IMR-90 (cell line): ENCODE measurements around the gene HCN4. TPM values are rescaled to one million over a fixed set of nuclear protein-coding genes. Genes with fewer than 3 reads are reported as not detected.
A peak's percentile ranks its signal among the peaks of the same experiment; 100 is the strongest.

Experiments used
- ATAC-seq: fragments of 200-7000 bp; cut with Tn5 transposase; 2 replicates; pipeline ENCODE4 v1.9.1; 2020; ENCODE audit warnings: low read depth, mild to moderate bottlenecking, moderate library complexity
- BruUV-seq: library from RNA; stranded (reverse); fragments of 400-500 nt; replicated peaks from 2 replicates; lab custom pipeline; 2021; lab: Mats Ljungman, UMichigan
- CTCF ChIA-PET: fragments of 300-600 bp; formaldehyde crosslinking; extraction: SDS; loops from one replicate; lab custom pipeline; 2021; ENCODE audit warnings: antibody characterized with exemption; lab: Yijun Ruan, JAX
- POLR2A ChIA-PET: fragments of 300-600 bp; sonication (Branson Sonifier 250); formaldehyde crosslinking; loops from one replicate; lab custom pipeline; 2022; ENCODE audit warnings: antibody characterized with exemption; ENCODE audit not compliant: unreplicated experiment; lab: Charles Lee
- DNase-seq: peaks from one replicate; pipeline ENCODE4 v3.0.0; 2013
- H2AFZ ChIP-seq: replicated peaks from 2 replicates; pipeline ENCODE3; 2013; ENCODE audit warnings: low read length, mild to moderate bottlenecking; ENCODE audit not compliant: poor library complexity
- H2AK5ac ChIP-seq: 2 replicates; pipeline ENCODE4 v1.6.1; 2013; ENCODE audit warnings: low read depth, low read length, inconsistent platforms
- H2AK9ac ChIP-seq: replicated peaks from 2 replicates; pipeline ENCODE3; 2013; ENCODE audit warnings: mild to moderate bottlenecking, low read depth, low read length, moderate library complexity; ENCODE audit not compliant: poor library complexity
- H2BK120ac ChIP-seq: 2 replicates; pipeline ENCODE4 v1.6.1; 2013; ENCODE audit warnings: low read depth, low read length, inconsistent platforms
- H2BK15ac ChIP-seq: 3 replicates; pipeline ENCODE4 v1.6.1; 2013; ENCODE audit warnings: low read depth, low read length, inconsistent platforms
- H2BK20ac ChIP-seq: 2 replicates; pipeline ENCODE4 v1.6.1; 2013; ENCODE audit warnings: low read depth, mild to moderate bottlenecking, inconsistent platforms, low read length, moderate library complexity
- H2BK5ac ChIP-seq: 2 replicates; pipeline ENCODE4 v1.6.1; 2013; ENCODE audit warnings: mild to moderate bottlenecking, low read depth, low read length, inconsistent platforms; ENCODE audit not compliant: poor library complexity, severe bottlenecking
- H3K14ac ChIP-seq: replicated peaks from 2 replicates; pipeline ENCODE4 v1.6.1; 2013; ENCODE audit warnings: low read depth, low read length, inconsistent platforms
- H3K18ac ChIP-seq: 2 replicates; pipeline ENCODE4 v1.6.1; 2013; ENCODE audit warnings: low read depth, low read length, control low read depth
- H3K23ac ChIP-seq: 2 replicates; pipeline ENCODE4 v1.6.1; 2013; ENCODE audit warnings: low read depth, low read length, inconsistent platforms
- H3K27ac ChIP-seq: 2 replicates; pipeline ENCODE4 v1.5.1; 2013; ENCODE audit warnings: mild to moderate bottlenecking, control low read depth, low read length; ENCODE audit not compliant: insufficient read depth
- H3K27me3 ChIP-seq: 2 replicates; pipeline ENCODE4 v1.6.1; 2013; ENCODE audit warnings: low read length; ENCODE audit not compliant: control insufficient read depth, insufficient read depth
- H3K36me3 ChIP-seq: 2 replicates; pipeline ENCODE4 v1.6.1; 2013; ENCODE audit warnings: low read length, mixed read lengths; ENCODE audit not compliant: control insufficient read depth, insufficient read depth
- H3K4ac ChIP-seq: 2 replicates; pipeline ENCODE4 v1.6.1; 2013; ENCODE audit warnings: low read depth, low read length, inconsistent platforms
- H3K4me1 ChIP-seq: 2 replicates; pipeline ENCODE4 v1.6.1; 2013; ENCODE audit warnings: low read length, mixed read lengths; ENCODE audit not compliant: control insufficient read depth, insufficient read depth
- H3K4me2 ChIP-seq: 2 replicates; pipeline ENCODE4 v1.6.1; 2013; ENCODE audit warnings: low read depth, mild to moderate bottlenecking, control low read depth, low read length, moderate library complexity
- H3K4me3 ChIP-seq: 2 replicates; pipeline ENCODE4 v1.5.1; 2013; ENCODE audit warnings: low read depth, mild to moderate bottlenecking, control low read depth, low read length, moderate library complexity; ENCODE audit not compliant: insufficient read depth
- H3K56ac ChIP-seq: 2 replicates; pipeline ENCODE4 v1.6.1; 2013; ENCODE audit warnings: low read length, inconsistent platforms; ENCODE audit not compliant: insufficient read depth; ENCODE audit errors: extremely low read depth
- H3K79me1 ChIP-seq, 2 experiments: 2 replicates each; pipeline ENCODE4 v1.6.1; 2013; ENCODE audit warnings: low read length in 2 of 2, inconsistent platforms in 1 of 2, low read depth in 1 of 2
- H3K9ac ChIP-seq: 2 replicates; pipeline ENCODE4 v1.6.1; 2013; ENCODE audit warnings: low read depth, low read length, control low read depth
- H3K9me1 ChIP-seq: 2 replicates; pipeline ENCODE4 v1.6.1; 2013; ENCODE audit warnings: low read length, inconsistent platforms; ENCODE audit not compliant: insufficient read depth
- H3K9me3 ChIP-seq: 2 replicates; pipeline ENCODE4 v1.6.1; 2013; ENCODE audit warnings: low read length; ENCODE audit not compliant: control insufficient read depth, insufficient read depth
- H4K20me1 ChIP-seq: 2 replicates; pipeline ENCODE4 v1.6.1; 2013; ENCODE audit warnings: low read length, inconsistent platforms; ENCODE audit not compliant: insufficient read depth
- H4K5ac ChIP-seq: 2 replicates; pipeline ENCODE4 v1.6.1; 2013; ENCODE audit warnings: mild to moderate bottlenecking, low read depth, low read length, control low read depth
- H4K8ac ChIP-seq, 2 experiments: 2 replicates each; pipeline ENCODE4 v1.6.1; 2013; ENCODE audit warnings: low read depth in 2 of 2, low read length in 2 of 2, control low read depth in 1 of 2, inconsistent platforms in 1 of 2
- H4K91ac ChIP-seq: 2 replicates; pipeline ENCODE4 v1.6.1; 2013; ENCODE audit warnings: low read depth, low read length, inconsistent platforms; ENCODE audit not compliant: insufficient read depth
- MAZ ChIP-seq: IDR thresholded peaks from 2 replicates; pipeline ENCODE4 v1.6.1; 2012; ENCODE audit warnings: low read depth, mild to moderate bottlenecking, low read length, improper control_type of control experiment, moderate library complexity, borderline replicate concordance
- RAD21 ChIP-seq: IDR thresholded peaks from 2 replicates; pipeline ENCODE4 v1.6.1; 2012; ENCODE audit warnings: low read length, improper control_type of control experiment
- SMC3 ChIP-seq: fragments of 150-350 bp; IDR thresholded peaks from 2 replicates; pipeline ENCODE4 v1.6.1; 2016; ENCODE audit warnings: low read depth, mild to moderate bottlenecking, antibody characterized with exemption, low read length, moderate library complexity
- WGBS, 2 experiments: methylation state at CpG; one replicate each; pipeline versions ENCODE4 v1.1.5 to v1.1.7; 2013; ENCODE audit warnings: missing lambda C conversion rate in 2 of 2; ENCODE audit not compliant: insufficient read length in 1 of 2; ENCODE audit errors: extremely low coverage in 2 of 2; 5-methylcytosine and 5-hydroxymethylcytosine counted together
- dilution Hi-C: fragments of 300-500 bp; cut with HindIII; formaldehyde crosslinking; loops from one replicate; pipeline ENCODE4 v1.14.3; 2018; ENCODE audit warnings: low sequenced_read_pairs; ENCODE audit not compliant: unreplicated experiment
- in situ Hi-C: fragments of 300-500 bp; cut with MboI; formaldehyde crosslinking; loops from 3 replicates; pipeline ENCODE4 v1.14.3; 2019; ENCODE audit warnings: low sequenced_read_pairs, inconsistent platforms, mixed read lengths
- intact Hi-C: fragments of 100-400 bp; cut with micrococcal nuclease; formaldehyde crosslinking; loops from 2 replicates; pipeline ENCODE4 v1.10.0; 2022
- polyA plus RNA-seq, 3 experiments: library from polyadenylated mRNA; depleted of rRNA; stranded (reverse); fragments of >200 nt; gene quantifications; 2 replicates each; pipeline ENCODE4 v1.2.3, GENCODE V29; 2012; ENCODE audit warnings: low replicate concordance in 1 of 3
- total RNA-seq: library from RNA; depleted of rRNA; stranded (reverse); fragments of >200 nt; gene quantifications from 2 replicates; pipeline ENCODE4 v1.2.3, GENCODE V29; 2012
- TF ChIP-seq, protein P1 (sequence below): conservative IDR thresholded peaks from 2 replicates; pipeline ENCODE4 v1.5.1; 2012; ENCODE audit warnings: mild to moderate bottlenecking, low read depth, low read length, improper control_type of control experiment

HCN4 gene
- total and polyA plus RNA-seq, 2 of the 4 experiments (the other 2 are of a cell fraction) = not detected

DNA sequence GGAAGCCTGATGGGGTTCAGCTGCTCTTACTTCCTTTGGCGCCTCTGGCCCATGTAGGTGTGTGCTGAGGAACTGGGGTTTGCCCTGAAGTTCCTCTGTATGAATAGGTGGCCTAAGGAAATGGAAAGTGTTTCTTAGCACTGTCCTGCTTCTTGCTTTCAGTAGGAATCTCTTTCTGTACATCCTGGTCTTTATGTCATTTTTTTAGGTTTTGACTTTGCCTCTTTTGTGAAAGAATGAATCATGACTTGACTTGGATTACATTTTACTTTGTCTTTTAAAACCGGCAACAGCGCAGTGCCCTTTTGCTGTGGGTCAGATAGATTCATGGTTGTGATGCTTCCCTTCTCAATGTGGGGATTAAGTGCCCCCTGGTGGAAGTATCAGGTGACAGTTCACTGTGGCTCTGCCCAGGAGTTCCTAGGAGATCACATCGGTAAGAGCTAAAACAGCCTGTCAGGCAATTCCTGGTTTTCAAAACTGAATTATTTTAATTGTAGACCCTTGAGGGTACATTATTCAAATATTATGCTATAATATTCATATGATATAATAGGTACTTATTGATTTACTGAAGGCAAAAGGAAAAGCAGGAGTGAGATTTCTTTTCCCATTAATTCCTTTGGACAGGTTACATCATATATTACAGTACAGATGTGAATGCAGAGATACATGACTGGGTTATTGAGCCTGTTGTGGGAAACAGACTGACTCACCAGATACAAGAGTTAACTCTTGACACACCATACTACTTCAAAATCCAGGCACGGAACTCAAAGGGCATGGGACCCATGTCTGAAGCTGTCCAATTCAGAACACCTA, 95.4 kb downstream of the HCN4 start:
- peak overlapping the region; percentile 56; the same call in 1 of the 2 replicates for H3K14ac ChIP-seq
- BruUV-seq = no TSS peak
- peak overlapping the region; percentile 43; the same call in 1 of the 2 replicates for H3K23ac ChIP-seq
- ATAC-seq = peak; percentile 95
- no peak overlapping the region for H4K5ac ChIP-seq
- H2AK5ac ChIP-seq = no peak overlapping the region
- in situ Hi-C loops (loop anchor here (10.0 kb wide), 2 partner anchors 149 to 489 kb away; partner anchors contain the start of gene ADPGK), dilution Hi-C loops (no loop called here), intact Hi-C loops (loop anchor here (1.0 to 5.0 kb wide), 5 partner anchors 32 to 551 kb away; no protein-coding TSS in a partner anchor)
- H3K9me3 ChIP-seq = no peaks in the 10 kb centered on the region
- no peak overlapping the region for H4K8ac ChIP-seq
- no peaks in the 10 kb centered on the region for H3K9me1 ChIP-seq
- TF ChIP-seq RAD21 = peak; percentile 76
- TF ChIP-seq SMC3 = peak; percentile 79
- TF ChIP-seq MAZ = no peak
- TF ChIP-seq, protein P1, sequence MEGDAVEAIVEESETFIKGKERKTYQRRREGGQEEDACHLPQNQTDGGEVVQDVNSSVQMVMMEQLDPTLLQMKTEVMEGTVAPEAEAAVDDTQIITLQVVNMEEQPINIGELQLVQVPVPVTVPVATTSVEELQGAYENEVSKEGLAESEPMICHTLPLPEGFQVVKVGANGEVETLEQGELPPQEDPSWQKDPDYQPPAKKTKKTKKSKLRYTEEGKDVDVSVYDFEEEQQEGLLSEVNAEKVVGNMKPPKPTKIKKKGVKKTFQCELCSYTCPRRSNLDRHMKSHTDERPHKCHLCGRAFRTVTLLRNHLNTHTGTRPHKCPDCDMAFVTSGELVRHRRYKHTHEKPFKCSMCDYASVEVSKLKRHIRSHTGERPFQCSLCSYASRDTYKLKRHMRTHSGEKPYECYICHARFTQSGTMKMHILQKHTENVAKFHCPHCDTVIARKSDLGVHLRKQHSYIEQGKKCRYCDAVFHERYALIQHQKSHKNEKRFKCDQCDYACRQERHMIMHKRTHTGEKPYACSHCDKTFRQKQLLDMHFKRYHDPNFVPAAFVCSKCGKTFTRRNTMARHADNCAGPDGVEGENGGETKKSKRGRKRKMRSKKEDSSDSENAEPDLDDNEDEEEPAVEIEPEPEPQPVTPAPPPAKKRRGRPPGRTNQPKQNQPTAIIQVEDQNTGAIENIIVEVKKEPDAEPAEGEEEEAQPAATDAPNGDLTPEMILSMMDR = peak; percentile 83
- H3K9ac ChIP-seq = no peak overlapping the region
- H3K4me3 ChIP-seq = no peak overlapping the region
- H3K18ac ChIP-seq = no peak overlapping the region
- CTCF ChIA-PET = interaction anchor here (0.6 to 1.6 kb wide), 10 partner anchors 10 to 504 kb away, joined by 3 to 7 read pairs (median 3); no protein-coding TSS in a partner anchor
- peak; percentile 67 for DNase-seq
- H2BK5ac ChIP-seq = no peak overlapping the region
- H3K56ac ChIP-seq = no peak overlapping the region
- H3K36me3 ChIP-seq = peaks cover 3% of the 10 kb centered on the region; the same call in 1 of the 2 replicates
- no peak overlapping the region for H3K4ac ChIP-seq
- no peak overlapping the region for H2AK9ac ChIP-seq
- peaks cover 7% of the 10 kb centered on the region for H3K4me1 ChIP-seq
- H2BK15ac ChIP-seq = no peak overlapping the region
- no peak overlapping the region for H2AFZ ChIP-seq
- no peaks in the 10 kb centered on the region for H4K20me1 ChIP-seq
- POLR2A ChIA-PET = no interaction called here
- no peaks in the 10 kb centered on the region for H3K79me1 ChIP-seq
- H3K4me2 ChIP-seq = no peak overlapping the region; the same call in 1 of the 2 replicates
- H2BK20ac ChIP-seq = 0 out of 2 replicates have a peak overlapping the region, but pooled peaks have one; percentile 33
- no peak overlapping the region for H4K91ac ChIP-seq
- H3K27me3 ChIP-seq = no peaks in the 10 kb centered on the region
- no CpG with 5 or more reads among the region's 5 CpGs for WGBS, 2 experiments
- H2BK120ac ChIP-seq = no peak overlapping the region
- H3K27ac ChIP-seq = no peak overlapping the region
